Neuron (in vitro differentiated cells): ENCODE data around the gene FST.
A peak's percentile ranks its signal among the peaks of the same experiment; 100 is the strongest.

ENCODE experiments used
- H2AFZ ChIP-seq: one replicate; pipeline ENCODE4 v1.6.1; 2013; ENCODE audit warnings: low read depth, mild to moderate bottlenecking, inconsistent platforms, low read length, moderate library complexity
- H3K27me3 ChIP-seq: one replicate; pipeline ENCODE4 v1.6.1; 2013; ENCODE audit warnings: low read length; ENCODE audit not compliant: insufficient read depth
- H3K36me3 ChIP-seq: one replicate; pipeline ENCODE4 v1.6.1; 2013; ENCODE audit warnings: low read length; ENCODE audit not compliant: insufficient read depth
- H3K4me1 ChIP-seq: one replicate; pipeline ENCODE4 v1.6.1; 2013; ENCODE audit warnings: low read length; ENCODE audit not compliant: insufficient read depth
- H3K4me3 ChIP-seq: 2 replicates; pipeline ENCODE4 v1.5.1; 2013; ENCODE audit warnings: mild to moderate bottlenecking, low read length, moderate library complexity
- H3K9me3 ChIP-seq: one replicate; pipeline ENCODE4 v1.6.1; 2013; ENCODE audit warnings: low read length

The FST gene

DNA sequence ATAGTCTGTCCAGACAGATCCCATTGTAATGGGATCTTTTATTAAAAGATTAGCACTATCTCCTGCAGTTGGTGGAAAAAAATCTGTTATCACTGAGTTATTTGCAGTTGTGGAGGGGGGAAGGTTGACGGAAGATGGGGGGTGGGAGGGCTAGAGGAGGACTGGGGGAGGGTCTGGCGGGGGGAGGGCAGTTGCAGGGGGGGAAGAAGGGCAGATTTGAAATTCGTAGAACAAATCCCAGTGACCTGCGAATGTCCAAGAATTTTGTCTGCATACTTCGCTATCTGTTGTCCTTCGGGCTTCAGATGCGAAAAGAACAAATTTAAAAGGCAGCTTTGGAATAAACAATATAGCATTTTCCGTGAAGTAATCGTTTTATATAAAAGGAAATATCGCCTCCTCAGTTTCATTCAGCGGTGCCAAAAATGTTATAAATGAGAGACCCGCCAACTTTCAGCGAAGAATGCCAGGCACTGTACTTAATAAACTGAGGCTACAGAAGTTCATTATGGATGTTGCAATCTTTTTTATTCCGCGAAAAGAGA is 1.3 kb upstream of the FST start:
- Histone ChIP-seq H3K27me3 (no peaks in the 10 kb centered on the region), H3K4me1 (peaks cover 18% of the 10 kb centered on the region), H3K9me3 (no peaks in the 10 kb centered on the region), H2AFZ (peak overlapping the region; percentile 100), H3K36me3 (peaks cover 11% of the 10 kb centered on the region), H3K4me3 (peak overlapping the region; percentile 71)

DNA sequence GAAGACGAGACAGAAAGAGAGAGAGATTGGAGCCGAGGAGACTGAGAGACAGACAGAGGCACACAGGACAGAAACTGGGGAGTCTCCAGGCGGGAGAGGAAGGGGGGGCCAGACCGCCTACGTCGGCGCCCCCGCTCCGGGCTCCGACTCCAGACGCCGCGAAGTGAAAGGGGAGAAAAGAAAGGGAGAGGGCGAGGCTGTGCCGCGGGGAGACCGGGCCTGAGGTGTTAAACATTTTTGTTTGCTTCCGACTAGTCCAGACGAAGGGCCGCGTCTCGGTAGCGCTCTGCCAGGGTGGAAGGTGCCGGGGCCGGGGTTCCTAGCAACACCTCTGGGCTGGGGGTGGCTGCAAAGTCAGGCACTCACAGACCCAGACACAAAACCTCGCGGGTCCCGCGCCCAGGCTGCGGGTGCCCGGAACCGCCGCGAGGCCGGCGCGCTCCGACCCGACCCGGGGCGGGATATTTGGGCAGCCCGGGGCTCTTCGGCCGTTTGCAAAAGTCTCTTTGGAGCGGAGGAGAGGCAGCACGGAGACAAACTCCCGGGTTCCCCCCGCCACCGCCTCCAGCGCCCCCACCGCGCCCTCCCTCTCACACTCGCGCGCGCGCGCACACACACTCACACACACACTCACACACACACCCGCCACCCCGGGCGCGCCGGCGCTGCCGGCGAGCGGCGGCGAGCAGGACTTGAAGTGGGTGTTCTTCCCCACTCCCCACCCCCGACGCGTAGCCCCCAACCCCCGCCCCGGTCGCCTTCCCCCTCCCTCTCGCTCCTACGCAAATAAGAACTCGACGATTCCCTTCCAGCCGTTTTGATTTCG is 626 bp upstream of the FST start:
- Histone ChIP-seq H3K9me3 (no peaks in the 10 kb centered on the region), H3K27me3 (no peaks in the 10 kb centered on the region)

DNA sequence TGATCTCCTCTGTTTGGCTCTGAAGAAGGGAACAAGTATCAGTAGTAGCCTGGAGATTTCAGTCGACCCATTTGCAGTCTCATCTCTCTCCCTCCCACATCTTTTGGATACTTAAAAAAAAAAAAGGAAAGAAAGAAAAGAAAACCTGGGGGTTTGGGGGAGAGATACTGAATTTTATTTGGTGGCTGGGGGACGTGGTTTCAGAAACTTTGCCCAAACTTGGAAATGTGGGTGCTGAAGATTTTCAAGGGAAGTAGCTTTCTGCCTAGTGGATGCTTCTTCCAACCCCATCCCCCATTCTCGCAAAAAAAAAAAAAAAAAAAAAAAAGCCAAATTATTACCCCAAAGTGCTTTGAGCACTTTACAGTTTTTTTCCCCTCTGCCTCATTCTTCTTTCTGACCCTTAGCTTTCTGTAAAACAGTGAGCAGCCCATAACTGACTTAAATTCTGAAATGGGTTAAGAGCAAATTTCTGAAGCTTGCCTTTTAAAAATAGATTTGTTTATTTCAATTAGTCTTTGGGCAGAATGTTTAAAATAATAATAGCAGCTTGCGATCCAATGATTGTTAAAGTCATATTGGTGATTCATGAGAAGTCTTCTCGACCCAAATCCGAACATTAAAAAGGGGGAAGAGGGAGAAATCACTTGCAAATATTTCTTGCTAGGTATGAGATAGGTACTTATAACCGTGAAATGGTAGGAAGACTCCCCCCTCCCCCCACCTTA is 894 bp downstream of the FST start:
- peaks cover 21% of the 10 kb centered on the region for H3K36me3 ChIP-seq
- peak overlapping the region; percentile 73 for H2AFZ ChIP-seq
- H3K4me1 ChIP-seq, result peaks cover 20% of the 10 kb centered on the region
- H3K9me3 ChIP-seq, result no peaks in the 10 kb centered on the region
- no peaks in the 10 kb centered on the region for H3K27me3 ChIP-seq
- peak overlapping the region; percentile 71 for H3K4me3 ChIP-seq

More for the DNA sequence above, 626 bp upstream of the FST start:
- Histone ChIP-seq H3K36me3 (peaks cover 15% of the 10 kb centered on the region), H3K4me3 (peak overlapping the region; percentile 71), H3K4me1 (peaks cover 18% of the 10 kb centered on the region), H2AFZ (peak overlapping the region; percentile 100)

DNA sequence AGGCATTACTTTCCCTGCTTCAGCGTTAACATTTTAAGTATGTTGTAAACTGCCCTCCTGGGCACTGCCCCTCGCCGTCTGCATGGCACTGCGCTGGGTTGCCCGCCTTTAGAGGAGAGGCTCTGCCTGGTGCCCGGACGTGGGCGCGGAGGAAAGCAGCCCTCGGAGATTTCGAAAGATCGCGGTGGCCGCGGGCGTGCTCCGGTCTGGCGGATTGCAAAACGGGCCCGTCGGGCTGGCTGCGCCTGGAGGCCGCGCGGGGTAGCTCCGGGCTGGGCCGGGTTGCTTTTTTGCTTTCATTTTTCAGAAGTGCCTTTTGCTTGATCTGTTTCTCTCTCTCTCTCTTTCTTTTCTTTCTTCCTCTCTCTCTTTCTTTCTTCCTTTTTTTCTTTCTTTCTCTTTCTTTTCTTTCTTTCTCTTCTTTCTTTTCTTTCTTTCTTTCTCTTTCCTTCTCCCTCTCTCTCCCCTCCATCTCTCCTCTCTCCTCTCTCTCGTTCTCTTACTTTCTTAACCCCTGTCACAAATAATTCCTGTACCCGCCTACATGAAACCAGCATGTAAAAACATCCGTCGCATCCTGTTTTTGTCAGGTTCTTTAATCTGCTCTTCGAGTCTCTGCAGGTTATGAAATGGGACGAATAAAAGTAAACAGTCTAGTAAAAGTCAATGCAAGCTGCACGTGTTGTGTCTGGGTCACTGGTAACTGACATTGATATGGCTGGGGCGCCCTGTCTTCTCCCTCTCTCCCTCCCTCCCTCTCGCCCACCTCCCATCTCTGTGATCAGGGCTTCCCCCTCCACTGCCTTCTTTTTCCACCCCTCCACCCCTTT is 1.7 kb downstream of the FST start:
- Histone ChIP-seq H3K9me3 (no peaks in the 10 kb centered on the region), H2AFZ (peak overlapping the region; percentile 73), H3K4me1 (peaks cover 24% of the 10 kb centered on the region), H3K36me3 (peaks cover 22% of the 10 kb centered on the region), H3K27me3 (no peaks in the 10 kb centered on the region), H3K4me3 (peak overlapping the region; percentile 71)

DNA sequence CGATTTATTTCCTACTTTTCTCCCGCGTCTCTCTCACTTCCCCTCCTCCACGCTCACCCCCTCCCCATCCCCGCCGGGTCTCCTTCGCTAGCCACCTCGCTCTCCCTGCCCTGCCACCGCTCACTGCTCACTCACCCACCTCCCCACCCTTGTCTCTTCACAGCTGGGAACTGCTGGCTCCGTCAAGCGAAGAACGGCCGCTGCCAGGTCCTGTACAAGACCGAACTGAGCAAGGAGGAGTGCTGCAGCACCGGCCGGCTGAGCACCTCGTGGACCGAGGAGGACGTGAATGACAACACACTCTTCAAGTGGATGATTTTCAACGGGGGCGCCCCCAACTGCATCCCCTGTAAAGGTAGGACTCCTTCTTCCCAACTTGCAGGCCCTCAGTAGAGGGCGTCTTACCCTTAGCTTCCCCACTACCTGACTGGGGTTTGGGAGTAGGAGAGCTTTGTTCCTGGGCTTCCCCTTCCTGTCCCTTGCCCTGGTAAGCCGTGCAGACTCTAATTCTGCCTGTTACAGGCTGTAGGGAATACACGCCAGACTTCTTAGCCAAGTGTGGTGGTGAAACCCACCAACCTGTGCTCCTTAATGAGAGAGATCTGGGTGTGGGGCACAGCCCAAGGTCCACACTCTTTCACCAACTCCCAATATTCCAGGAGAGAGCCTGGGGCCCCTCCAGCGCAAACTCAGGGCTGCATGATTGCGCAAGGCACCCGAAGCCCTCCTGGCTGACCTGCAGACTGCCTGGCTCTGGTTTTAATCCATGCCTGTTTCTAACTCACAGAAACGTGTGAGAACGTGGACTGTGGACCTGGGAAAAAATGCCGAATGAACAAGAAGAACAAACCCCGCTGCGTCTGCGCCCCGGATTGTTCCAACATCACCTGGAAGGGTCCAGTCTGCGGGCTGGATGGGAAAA is 2.5 kb downstream of the FST start:
- Histone ChIP-seq H3K36me3 (peaks cover 22% of the 10 kb centered on the region), H3K27me3 (no peaks in the 10 kb centered on the region), H3K9me3 (no peaks in the 10 kb centered on the region), H3K4me1 (peaks cover 24% of the 10 kb centered on the region), H2AFZ (no peak overlapping the region), H3K4me3 (no peak overlapping the region)

DNA sequence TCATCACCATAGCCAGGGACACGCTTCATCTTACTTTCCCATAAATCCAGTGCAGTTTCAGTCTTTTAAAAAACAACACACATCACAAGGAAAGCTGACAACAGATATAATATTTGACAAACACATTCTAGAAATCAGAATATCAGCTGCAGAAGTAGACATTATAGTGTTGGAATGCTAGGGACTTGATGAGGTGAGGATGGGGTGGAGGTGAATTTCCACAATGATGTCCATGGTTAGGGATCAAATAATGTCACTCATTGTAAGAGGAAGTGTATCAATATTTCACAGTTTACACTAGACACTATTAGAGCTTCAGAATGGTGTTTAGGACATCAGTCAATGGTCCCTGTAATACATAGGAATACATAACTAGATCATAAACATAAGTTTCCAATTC is 7.0 kb downstream of the FST start:
- no peak overlapping the region for H3K4me3 ChIP-seq
- H3K27me3 ChIP-seq, result no peaks in the 10 kb centered on the region
- H2AFZ ChIP-seq, result no peak overlapping the region
- H3K9me3 ChIP-seq, result no peaks in the 10 kb centered on the region
- H3K36me3 ChIP-seq, result peaks cover 22% of the 10 kb centered on the region
- H3K4me1 ChIP-seq, result peaks cover 10% of the 10 kb centered on the region

DNA sequence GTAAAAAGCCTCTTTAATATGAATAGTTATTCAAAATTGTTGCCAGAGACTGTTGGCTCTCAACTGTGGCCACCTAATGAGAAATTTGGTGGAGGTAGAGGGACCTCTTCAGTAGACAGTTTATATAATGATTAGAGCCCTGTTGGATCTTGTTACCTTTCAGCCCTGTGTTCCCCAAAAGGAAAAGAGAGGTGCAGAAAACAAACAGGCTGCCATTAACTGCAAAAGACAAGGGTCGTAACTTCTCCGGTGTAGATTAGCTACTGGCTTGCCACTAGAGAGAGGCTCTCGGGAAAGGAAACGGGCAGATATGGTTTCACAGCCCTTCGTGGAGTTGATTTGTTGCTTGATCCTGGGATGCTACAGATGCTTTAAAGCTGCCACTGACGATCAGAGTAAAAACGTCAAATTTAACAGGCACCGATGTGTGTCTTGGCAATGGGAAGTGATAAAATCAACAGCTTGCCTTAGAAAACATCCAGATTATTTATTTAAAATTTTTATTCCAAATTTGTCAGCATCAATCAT is 7.8 kb downstream of the FST start:
- Histone ChIP-seq H3K4me3 (no peak overlapping the region), H3K36me3 (peaks cover 19% of the 10 kb centered on the region), H3K4me1 (peaks cover 9% of the 10 kb centered on the region), H2AFZ (no peak overlapping the region), H3K27me3 (no peaks in the 10 kb centered on the region), H3K9me3 (no peaks in the 10 kb centered on the region)

DNA sequence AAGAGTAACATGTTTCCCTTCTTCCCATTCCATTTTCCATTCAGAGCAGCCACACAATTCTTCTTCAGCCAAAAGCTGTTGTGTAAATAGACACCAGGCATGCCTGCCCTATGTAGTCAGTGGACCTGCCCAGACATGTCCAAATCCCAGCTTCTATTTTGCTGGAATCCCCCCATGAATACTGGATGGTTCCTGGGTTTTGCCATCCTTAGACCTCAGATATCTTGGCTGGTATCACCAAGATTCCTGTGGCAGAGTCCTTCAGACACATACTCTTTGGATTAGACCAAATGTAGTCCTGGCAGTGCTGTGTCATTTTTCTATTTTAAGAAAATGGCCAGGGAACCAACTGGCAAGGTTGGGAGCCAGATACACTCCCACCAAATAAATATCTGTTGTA is 10.3 kb downstream of the FST start:
- peaks cover 9% of the 10 kb centered on the region for H3K4me1 ChIP-seq
- no peak overlapping the region for H3K4me3 ChIP-seq
- H3K9me3 ChIP-seq, result no peaks in the 10 kb centered on the region
- H3K36me3 ChIP-seq, result peaks cover 2% of the 10 kb centered on the region
- H2AFZ ChIP-seq, result peak overlapping the region; percentile 73
- no peaks in the 10 kb centered on the region for H3K27me3 ChIP-seq

DNA sequence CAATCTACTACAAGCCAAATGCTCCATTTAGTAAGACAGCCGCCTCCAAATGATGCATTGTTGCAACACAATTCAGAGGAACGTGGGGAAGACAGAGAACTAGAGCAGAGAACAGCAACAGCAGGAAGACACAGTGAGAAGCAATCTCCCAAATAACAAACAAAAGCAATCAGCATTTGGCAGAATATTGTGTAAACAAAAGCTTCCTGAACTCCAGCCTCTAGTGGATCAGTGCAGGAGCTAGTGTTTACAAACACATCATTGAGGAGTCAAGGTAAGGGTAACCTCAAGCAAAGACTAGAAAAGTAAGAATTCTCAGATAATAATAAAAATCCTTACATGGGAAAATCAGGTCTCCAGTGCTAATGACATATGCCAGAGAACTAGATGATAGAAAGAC is 20.6 kb downstream of the FST start:
- no peaks in the 10 kb centered on the region for H3K27me3 ChIP-seq

DNA sequence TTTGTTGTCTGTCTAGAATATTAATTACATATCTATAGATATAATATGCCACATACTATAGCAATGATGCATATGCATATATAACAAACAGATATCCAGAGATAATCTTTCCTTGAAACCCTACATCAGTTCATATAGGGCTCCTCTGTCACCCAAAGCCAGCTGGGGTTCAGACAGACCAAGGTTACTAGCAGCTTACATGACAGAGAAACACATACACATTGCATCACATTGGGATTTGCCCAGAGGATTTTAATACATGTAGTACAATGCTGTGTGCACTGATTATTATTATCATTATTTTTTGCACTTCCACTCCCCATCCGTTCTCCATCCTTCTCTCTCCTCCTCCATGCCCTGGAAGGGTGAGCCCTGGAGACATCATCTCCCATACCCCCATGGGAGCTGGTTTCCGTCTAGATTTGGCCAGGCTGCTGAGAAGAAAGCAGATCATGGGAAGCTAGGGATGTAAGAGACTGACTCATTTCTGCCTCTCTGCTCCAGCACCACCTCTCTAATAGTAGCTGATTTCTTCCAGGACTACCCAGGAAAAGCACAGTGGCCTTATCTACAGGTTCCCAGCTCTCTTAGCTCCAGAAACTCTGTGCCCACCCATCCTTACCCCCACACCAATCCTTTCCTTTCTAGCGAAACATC is 23.3 kb downstream of the FST start:
- no peaks in the 10 kb centered on the region for H3K36me3 ChIP-seq
- H3K4me1 ChIP-seq, result no peaks in the 10 kb centered on the region
- no peak overlapping the region for H3K4me3 ChIP-seq
- H3K9me3 ChIP-seq, result no peaks in the 10 kb centered on the region
- no peak overlapping the region for H2AFZ ChIP-seq
- no peaks in the 10 kb centered on the region for H3K27me3 ChIP-seq

More for the DNA sequence above, 20.6 kb downstream of the FST start:
- Histone ChIP-seq H2AFZ (no peak overlapping the region), H3K4me3 (no peak overlapping the region), H3K36me3 (no peaks in the 10 kb centered on the region), H3K4me1 (no peaks in the 10 kb centered on the region), H3K9me3 (no peaks in the 10 kb centered on the region)

DNA sequence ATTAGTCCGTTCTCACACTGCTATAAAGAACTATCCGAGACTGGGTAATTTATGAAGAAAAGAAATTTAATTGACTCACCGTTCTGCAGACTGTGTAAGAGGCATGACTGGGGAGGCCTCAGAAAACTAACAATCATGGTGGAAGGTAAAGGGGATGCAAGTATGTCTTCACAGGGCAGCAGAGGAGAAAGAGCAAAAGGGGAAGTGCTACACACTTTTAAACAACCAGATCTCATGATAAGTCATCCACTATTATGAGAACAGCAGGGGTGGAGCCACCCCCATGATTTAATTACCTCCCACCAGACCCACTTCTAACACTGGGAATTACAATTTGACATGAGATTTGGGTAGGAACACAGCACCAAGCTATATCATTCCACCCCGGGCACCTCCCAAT is 26.6 kb downstream of the FST start:
- H3K36me3 ChIP-seq, result no peaks in the 10 kb centered on the region
- H3K27me3 ChIP-seq, result no peaks in the 10 kb centered on the region
- H2AFZ ChIP-seq, result no peak overlapping the region
- H3K4me3 ChIP-seq, result no peak overlapping the region
- H3K9me3 ChIP-seq, result no peaks in the 10 kb centered on the region
- H3K4me1 ChIP-seq, result no peaks in the 10 kb centered on the region
